HepG2 (cell line): Measurements from ENCODE around the gene C20orf204. TPM values are rescaled to one million over a fixed set of nuclear protein-coding genes. Genes with fewer than 3 reads are reported as not detected.

Experiments used
- ARNT ChIP-seq: fragments of 450-650 bp; IDR thresholded peaks from 2 replicates; pipeline ENCODE4 v1.6.1; 2017
- DBP ChIP-seq: sonication (generic); formaldehyde crosslinking; IDR thresholded peaks from 2 replicates; pipeline ENCODE4 v1.4.0; 2020; ENCODE audit warnings: missing genetic modification reagents; ENCODE audit errors: not compliant biosample characterization
- EED ChIP-seq: sonication (generic); formaldehyde crosslinking; IDR thresholded peaks from 2 replicates; pipeline ENCODE4 v1.5.0; 2020; ENCODE audit warnings: mild to moderate bottlenecking, missing genetic modification reagents
- MAF1 ChIP-seq: sonication (generic); formaldehyde crosslinking; IDR thresholded peaks from 2 replicates; pipeline ENCODE4 v1.5.0; 2020; ENCODE audit warnings: missing genetic modification reagents, borderline replicate concordance
- MNT ChIP-seq: fragments of 450-650 bp; IDR thresholded peaks from 2 replicates; pipeline ENCODE4 v1.6.1; 2016
- NFKB2 ChIP-seq: sonication (generic); formaldehyde crosslinking; IDR thresholded peaks from 2 replicates; pipeline ENCODE4 v1.4.0; 2020; ENCODE audit warnings: missing genetic modification reagents, borderline replicate concordance
- RARA ChIP-seq: IDR thresholded peaks from 2 replicates; pipeline ENCODE4 v1.6.1; 2016; ENCODE audit warnings: missing genetic modification reagents, missing compliant biosample characterization
- SALL2 ChIP-seq: sonication (generic); formaldehyde crosslinking; IDR thresholded peaks from 2 replicates; pipeline ENCODE4 v1.8.1; 2023; ENCODE audit warnings: mild to moderate bottlenecking, missing genetic modification reagents, inconsistent platforms
- SRSF9 ChIP-seq: fragments of 200-400 bp; formaldehyde crosslinking; IDR thresholded peaks from 2 replicates; pipeline ENCODE4 v1.6.1; 2018; ENCODE audit warnings: borderline replicate concordance, mild to moderate bottlenecking, low read depth, low read length; ENCODE audit not compliant: insufficient read depth, poor library complexity, severe bottlenecking
- STAG1 ChIP-seq: sonication (generic); formaldehyde crosslinking; IDR thresholded peaks from 2 replicates; pipeline ENCODE4 v1.4.0; 2020; ENCODE audit warnings: missing genetic modification reagents
- STAT6 ChIP-seq: sonication (generic); formaldehyde crosslinking; IDR thresholded peaks from 2 replicates; pipeline ENCODE4 v1.4.0; 2020; ENCODE audit warnings: missing genetic modification reagents, mild to moderate bottlenecking, borderline replicate concordance
- TBX2 ChIP-seq: sonication (generic); formaldehyde crosslinking; IDR thresholded peaks from 2 replicates; pipeline ENCODE4 v1.5.0; 2020; ENCODE audit warnings: missing genetic modification reagents, mild to moderate bottlenecking, borderline replicate concordance
- WIZ ChIP-seq: sonication (generic); formaldehyde crosslinking; IDR thresholded peaks from 2 replicates; pipeline ENCODE4 v1.5.1; 2020; ENCODE audit warnings: mild to moderate bottlenecking, missing genetic modification reagents
- ZBED4 ChIP-seq: sonication (generic); formaldehyde crosslinking; IDR thresholded peaks from 2 replicates; pipeline ENCODE4 v1.4.0; 2020; ENCODE audit warnings: missing genetic modification reagents, borderline replicate concordance
- ZNF460 ChIP-seq: sonication (generic); formaldehyde crosslinking; IDR thresholded peaks from 2 replicates; pipeline ENCODE4 v1.5.1; 2020; ENCODE audit warnings: missing genetic modification reagents, mild to moderate bottlenecking, borderline replicate concordance
- ZNF547 ChIP-seq: sonication (generic); formaldehyde crosslinking; IDR thresholded peaks from 2 replicates; pipeline ENCODE4 v1.5.1; 2020; ENCODE audit warnings: mild to moderate bottlenecking, missing genetic modification reagents
- ZNF549 ChIP-seq: sonication (generic); formaldehyde crosslinking; IDR thresholded peaks from 2 replicates; pipeline ENCODE4 v1.5.0; 2020; ENCODE audit warnings: missing genetic modification reagents
- ZNF605 ChIP-seq: sonication (generic); formaldehyde crosslinking; IDR thresholded peaks from 2 replicates; pipeline ENCODE4 v1.8.0; 2022; ENCODE audit warnings: mild to moderate bottlenecking, missing genetic modification reagents
- ZNF839 ChIP-seq: sonication (generic); formaldehyde crosslinking; IDR thresholded peaks from 2 replicates; pipeline ENCODE4 v1.4.0; 2020; ENCODE audit warnings: missing genetic modification reagents, mild to moderate bottlenecking, borderline replicate concordance
- polyA plus RNA-seq, 8 experiments: library from polyadenylated mRNA; depleted of rRNA in 3 of 8; stranded (reverse) in 7 of 8; unstranded in 1 of 8; fragments of >200 nt; fragmentation: Illumina TruSeq in 4 of 8; extraction: Trizol in 4 of 8; gene quantifications; 2 replicates each; pipeline versions ENCODE4 v1.2.1 to v1.2.3, GENCODE V29; 2011 to 2016; ENCODE audit warnings: low read depth in 4 of 8, missing spikeins in 1 of 8, mixed read lengths in 1 of 8; ENCODE audit not compliant: insufficient read depth in 1 of 8
- total RNA-seq, 5 experiments: library from RNA; depleted of rRNA; stranded (reverse); fragments of >200 nt; fragmentation: Illumina TruSeq; extraction: Trizol; gene quantifications; 2 replicates each; pipeline ENCODE4 v1.2.3, GENCODE V29; 2016; ENCODE audit warnings: low read depth in 1 of 5

Gene C20orf204
- total and polyA plus RNA-seq, 2 of the 13 experiments (the other 11 are each of a cell fraction or from before 2014, with no cell fraction given): 22.1 to 80.0 TPM

- TF ChIP-seq EED (CRISPR knock-in tag) (no peak; the same call in none of the 2 replicates), ZNF839 (CRISPR knock-in tag) (peak; percentile 88), STAG1 (CRISPR knock-in tag) (no peak; the same call in 1 of the 2 replicates), NFKB2 (peak; percentile 83; the same call in 1 of the 2 replicates), WIZ (no peak), ZNF549 (CRISPR knock-in tag) (no peak), SRSF9 (no peak), ZNF547 (CRISPR knock-in tag) (no peak; the same call in none of the 2 replicates), DBP (CRISPR knock-in tag) (peak; percentile 11), ZNF460 (CRISPR knock-in tag) (0 out of 2 replicates have a peak, but pooled peaks have one; percentile 44), ZBED4 (CRISPR knock-in tag) (peak; percentile 98), TBX2 (CRISPR knock-in tag) (peak; percentile 91), MNT (peak; percentile 73), RARA (CRISPR knock-in tag) (peak; percentile 57), ZNF605 (CRISPR knock-in tag) (peak; percentile 82), STAT6 (peak; percentile 92; the same call in 1 of the 2 replicates), SALL2 (CRISPR knock-in tag) (no peak; the same call in 1 of the 2 replicates), ARNT (no peak), MAF1 (CRISPR knock-in tag) (peak; percentile 12; the same call in 1 of the 2 replicates)
Observed at GRCh38 chr20:64062596-64063388, 26.8 kb downstream of the C20orf204 start, which contains the start of gene TCEA2 (continued).
